Measurements from ENCODE around the gene ROMO1. TPM values are rescaled to one million over a fixed set of nuclear protein-coding genes. Genes with fewer than 3 reads are reported as not detected.
"Not testable (repeated sequence)": the region's sequence is repeated elsewhere in the genome, so short reads cannot be mapped to it uniquely, and the experiment has no call there.

Gene ROMO1
- total RNA-seq, 2 donors from 2014 or later, result 196 to 243 TPM

DNA sequence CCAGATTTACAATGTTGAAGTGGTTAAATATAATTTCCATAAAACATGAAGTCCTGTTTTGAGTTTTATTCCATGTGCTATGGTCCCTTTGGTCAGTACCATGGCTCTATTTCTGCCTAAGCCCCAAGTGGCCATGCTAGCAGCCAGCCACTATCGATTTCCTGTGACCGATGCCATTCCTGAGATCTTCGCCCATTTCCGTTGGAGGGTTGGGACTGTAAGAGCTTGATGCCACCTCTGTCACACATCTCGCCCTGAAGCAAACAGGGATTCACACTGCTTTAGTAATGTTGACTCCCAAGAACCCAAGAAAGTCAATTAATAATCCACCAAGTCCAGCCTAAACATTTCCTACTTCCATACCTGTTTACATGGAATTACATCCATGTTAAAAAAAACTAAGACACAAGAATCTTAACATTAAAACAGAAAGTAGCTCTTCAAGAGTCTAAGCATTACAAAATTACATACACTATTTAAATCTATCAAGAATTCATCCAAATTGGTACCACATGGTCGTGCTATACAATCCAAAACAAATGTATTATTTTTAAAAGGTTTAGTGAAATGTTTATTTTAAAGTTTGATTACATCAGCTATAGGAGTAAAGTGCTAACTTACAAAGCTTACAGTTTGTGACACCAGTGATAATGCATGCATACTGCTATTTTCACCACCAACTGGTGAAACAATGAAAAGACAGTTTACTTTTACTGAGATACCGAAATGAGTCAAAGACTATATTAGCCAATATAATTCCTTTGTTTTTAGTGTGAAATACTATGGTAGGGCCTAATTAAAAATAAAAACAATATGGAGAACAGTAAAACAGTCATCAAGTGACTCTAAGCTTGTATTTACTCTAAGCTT is 40.3 kb downstream of the ROMO1 start:
- DNase-seq (ENCODE audit: low spot score) (no peak), ATAC-seq (ENCODE audit: insufficient number of reproducible peaks, low FRiP score, low read depth) (no peak)
- peak overlapping the region; percentile 99 for H3K4me3 ChIP-seq
- peak overlapping the region in 1 of 2 donors; percentile 100 for H3K27ac ChIP-seq
- TF ChIP-seq, protein P1, sequence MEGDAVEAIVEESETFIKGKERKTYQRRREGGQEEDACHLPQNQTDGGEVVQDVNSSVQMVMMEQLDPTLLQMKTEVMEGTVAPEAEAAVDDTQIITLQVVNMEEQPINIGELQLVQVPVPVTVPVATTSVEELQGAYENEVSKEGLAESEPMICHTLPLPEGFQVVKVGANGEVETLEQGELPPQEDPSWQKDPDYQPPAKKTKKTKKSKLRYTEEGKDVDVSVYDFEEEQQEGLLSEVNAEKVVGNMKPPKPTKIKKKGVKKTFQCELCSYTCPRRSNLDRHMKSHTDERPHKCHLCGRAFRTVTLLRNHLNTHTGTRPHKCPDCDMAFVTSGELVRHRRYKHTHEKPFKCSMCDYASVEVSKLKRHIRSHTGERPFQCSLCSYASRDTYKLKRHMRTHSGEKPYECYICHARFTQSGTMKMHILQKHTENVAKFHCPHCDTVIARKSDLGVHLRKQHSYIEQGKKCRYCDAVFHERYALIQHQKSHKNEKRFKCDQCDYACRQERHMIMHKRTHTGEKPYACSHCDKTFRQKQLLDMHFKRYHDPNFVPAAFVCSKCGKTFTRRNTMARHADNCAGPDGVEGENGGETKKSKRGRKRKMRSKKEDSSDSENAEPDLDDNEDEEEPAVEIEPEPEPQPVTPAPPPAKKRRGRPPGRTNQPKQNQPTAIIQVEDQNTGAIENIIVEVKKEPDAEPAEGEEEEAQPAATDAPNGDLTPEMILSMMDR (IDR thresholded peaks at IDR 0.05), result no peak
- H3K9me3 ChIP-seq, result no peaks in the 10 kb centered on the region
- H3K27me3 ChIP-seq (replicated peaks; ENCODE audit: insufficient read depth), result no peaks in the 10 kb centered on the region
- peaks cover 53 to 60% of the 10 kb centered on the region in 2 donors for H3K4me1 ChIP-seq (ENCODE audit: control insufficient read depth in 1 of 2, low read depth in 2 of 2)
- peaks cover 51% of the 10 kb centered on the region for H3K36me3 ChIP-seq

DNA sequence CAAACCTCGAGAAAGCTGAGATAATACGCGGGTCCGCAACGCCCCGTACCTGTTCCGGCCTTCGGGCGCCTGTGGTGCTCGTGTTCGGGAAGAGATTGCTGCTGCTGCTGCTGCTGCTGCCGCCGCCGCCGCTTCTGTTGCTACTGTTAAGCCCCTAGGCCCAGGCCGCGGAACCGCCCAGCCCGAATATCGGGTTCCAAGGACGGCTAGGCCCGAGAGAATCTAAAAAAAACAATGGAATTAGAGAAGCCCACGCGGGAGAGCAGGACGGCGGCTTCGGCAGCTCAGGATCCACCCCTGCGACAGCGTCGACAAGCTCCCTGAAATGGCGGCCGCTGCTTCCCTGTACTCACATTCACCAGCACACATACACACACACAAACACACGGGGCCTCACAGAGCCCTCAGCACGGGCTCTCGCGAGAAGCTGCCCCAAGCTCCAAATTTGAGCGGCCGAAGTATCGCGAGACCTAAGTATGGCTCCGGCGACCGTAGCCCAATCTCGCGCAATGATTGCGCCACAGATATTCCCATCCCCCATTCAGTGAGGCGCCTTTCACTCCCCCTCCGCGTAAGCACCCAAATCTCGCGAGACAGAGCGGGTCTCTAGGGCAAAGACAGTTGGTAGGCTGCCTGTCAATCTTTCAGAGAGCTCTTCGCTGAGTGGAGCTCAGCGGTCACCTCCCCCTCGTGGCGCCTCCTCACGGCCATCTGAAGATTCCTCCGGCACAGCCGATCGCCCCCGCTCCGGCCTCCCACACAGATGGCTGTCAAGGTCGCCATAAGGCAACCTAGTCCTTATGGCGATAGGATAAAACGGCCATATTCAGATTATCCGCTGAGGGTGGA is 42.9 kb downstream of the ROMO1 start, which contains the start of gene RBM39:
RBM39 (minus strand) TSS at position 369 of the 849 bp plus-strand sequence. CDS start 1,386 bp downstream, outside the sequence.
- TF ChIP-seq, protein P1 (IDR thresholded peaks at IDR 0.05), result peak; percentile 33
- Histone ChIP-seq H3K9me3 (no peaks in the 10 kb centered on the region), H3K4me3 (peak within 1 kb of the TSS; percentile 99), H3K4me1 (ENCODE audit: control insufficient read depth in 1 of 2, low read depth in 2 of 2) (peaks cover 33 to 37% of the 10 kb centered on the region in 2 donors), H3K27me3 (replicated peaks; ENCODE audit: insufficient read depth) (no peaks in the 10 kb centered on the region), H3K36me3 (peaks cover 31% of the 10 kb centered on the region), H3K27ac (peak within 1 kb of the TSS; percentile 100)
- ATAC-seq (ENCODE audit: insufficient number of reproducible peaks, low FRiP score, low read depth), result peak; percentile 100
- peak; percentile 99 for DNase-seq (ENCODE audit: low spot score)

DNA sequence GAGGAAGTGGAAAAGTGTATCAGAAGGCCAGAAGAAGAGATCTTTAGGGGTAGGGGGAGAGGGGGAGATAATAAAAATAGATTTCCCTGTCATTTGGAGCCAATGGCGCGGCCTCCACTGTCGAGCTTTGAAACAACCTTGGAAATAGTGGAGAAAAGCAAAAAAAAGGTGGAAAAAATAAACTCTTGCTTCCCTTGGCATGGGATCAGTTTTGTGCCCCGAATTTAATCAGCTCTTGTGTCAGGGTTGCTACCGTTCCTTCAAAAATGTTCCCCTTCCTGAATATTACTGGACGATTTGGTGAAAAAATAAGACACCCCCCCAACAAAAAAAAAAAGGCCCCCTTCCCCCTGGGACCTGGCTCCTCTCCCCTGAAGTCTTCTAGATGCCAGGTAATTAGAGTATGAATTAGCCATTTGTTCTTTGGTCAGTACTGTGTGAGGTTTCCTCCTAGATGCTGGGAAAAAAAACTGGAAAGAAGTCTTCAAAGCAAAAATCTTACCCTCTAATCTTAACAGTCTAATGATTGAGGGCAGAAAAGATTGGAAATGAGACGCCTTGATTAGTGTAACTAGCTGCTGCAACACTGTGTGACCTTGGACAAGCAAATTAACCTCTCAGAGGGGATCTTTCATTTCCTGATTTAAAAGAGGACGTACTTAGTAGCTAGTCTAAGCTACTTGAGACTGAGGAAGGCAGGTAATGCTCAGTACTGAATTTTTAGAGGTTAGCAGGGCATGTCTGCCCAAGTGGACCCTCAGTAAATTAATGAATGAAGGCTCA is 43.7 kb downstream of the ROMO1 start:
- ATAC-seq (ENCODE audit: insufficient number of reproducible peaks, low FRiP score, low read depth) (no peak), DNase-seq (ENCODE audit: low spot score) (no peak)
- H3K36me3 ChIP-seq, result peaks cover 24% of the 10 kb centered on the region

DNA sequence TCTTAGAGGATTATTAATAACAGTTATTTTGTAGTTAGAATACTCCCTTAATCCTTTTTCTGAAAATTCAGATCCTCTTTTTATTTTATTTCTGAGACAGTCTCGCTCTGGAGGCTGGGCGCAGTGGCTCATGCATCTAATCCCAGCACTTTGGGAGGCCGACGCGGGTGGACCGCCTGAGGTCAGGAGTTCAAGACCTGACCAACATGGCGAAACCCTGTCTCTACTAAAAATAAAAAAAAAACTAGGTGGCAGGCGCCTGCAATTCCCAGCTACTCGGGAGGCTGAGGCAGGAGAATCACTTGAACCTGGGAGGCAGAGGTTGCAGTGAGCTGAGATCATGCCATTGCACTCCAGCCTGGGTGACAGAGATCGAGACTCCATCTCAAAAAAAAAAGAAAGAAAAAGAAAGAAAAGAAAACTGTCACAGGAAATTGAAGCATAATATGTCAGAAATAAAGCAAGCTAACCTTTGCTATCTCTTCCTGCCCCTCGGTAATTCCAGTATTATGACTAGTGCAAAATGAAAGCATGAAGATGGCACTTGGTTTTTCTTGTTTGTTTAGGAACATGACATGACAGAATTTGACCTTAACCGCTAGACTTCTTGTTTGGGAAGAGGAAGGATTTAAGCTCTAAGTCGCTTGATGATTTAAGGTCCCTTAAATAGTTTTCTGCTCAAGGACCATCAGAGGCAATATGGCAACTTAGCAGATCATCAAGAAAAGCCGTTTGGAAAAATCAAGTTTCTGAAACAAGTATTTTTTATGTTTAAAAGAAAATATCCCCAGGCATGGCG is 44.7 kb downstream of the ROMO1 start:
- H3K36me3 ChIP-seq, result peaks cover 15% of the 10 kb centered on the region
- no peaks in the 10 kb centered on the region for H3K27me3 ChIP-seq (replicated peaks; ENCODE audit: insufficient read depth)
- peak overlapping the region; percentile 99 for H3K4me3 ChIP-seq
- H3K27ac ChIP-seq, result peak overlapping the region; percentile 99 to 100
- ATAC-seq (ENCODE audit: insufficient number of reproducible peaks, low FRiP score, low read depth) (no peak), DNase-seq (ENCODE audit: low spot score) (no peak)
- no peaks in the 10 kb centered on the region for H3K9me3 ChIP-seq
- H3K4me1 ChIP-seq (ENCODE audit: control insufficient read depth in 1 of 2, low read depth in 2 of 2), result peaks cover 24 to 25% of the 10 kb centered on the region in 2 donors
- TF ChIP-seq, protein P1 (IDR thresholded peaks at IDR 0.05), result no peak

More for the DNA sequence above, 43.7 kb downstream of the ROMO1 start:
- TF ChIP-seq, protein P1 (IDR thresholded peaks at IDR 0.05), result no peak
- Histone ChIP-seq H3K9me3 (no peaks in the 10 kb centered on the region), H3K27me3 (replicated peaks; ENCODE audit: insufficient read depth) (no peaks in the 10 kb centered on the region), H3K27ac (peak overlapping the region; percentile 99 to 100), H3K4me1 (ENCODE audit: control insufficient read depth in 1 of 2, low read depth in 2 of 2) (peaks cover 33 to 35% of the 10 kb centered on the region in 2 donors), H3K4me3 (peak overlapping the region; percentile 99)

DNA sequence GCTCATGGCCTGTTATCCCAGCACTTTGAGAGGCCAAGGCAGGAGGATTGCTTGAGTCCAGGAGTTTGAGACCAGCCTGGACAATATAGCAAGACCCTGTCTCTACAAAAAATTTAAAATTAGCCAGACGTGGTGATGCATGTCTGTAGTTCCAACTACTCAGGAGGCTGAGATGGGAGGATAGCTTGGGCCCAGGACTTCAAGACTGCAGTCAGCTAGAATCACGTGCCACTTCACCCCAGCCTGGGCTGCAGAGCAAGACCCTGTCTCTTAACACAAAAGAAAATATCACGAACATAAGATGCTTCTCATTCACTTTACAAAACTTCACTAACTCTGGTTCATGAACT is 45.3 kb downstream of the ROMO1 start:
- not testable (repeated sequence) for ATAC-seq (ENCODE audit: insufficient number of reproducible peaks, low FRiP score, low read depth); DNase-seq (ENCODE audit: low spot score); H3K27me3 ChIP-seq (replicated peaks; ENCODE audit: insufficient read depth); H3K9me3 ChIP-seq
- Histone ChIP-seq H3K4me1 (ENCODE audit: control insufficient read depth in 1 of 2, low read depth in 2 of 2) (peaks cover 18 to 20% of the 10 kb centered on the region in 2 donors), H3K27ac (peak overlapping the region in 1 of 2 donors; percentile 100), H3K36me3 (peaks cover 12% of the 10 kb centered on the region), H3K4me3 (peak overlapping the region; percentile 99)

Measured in thoracic aorta (tissue), 2 donors.